Right ventricle myocardium superior (tissue), 1 donor: ENCODE measurements around the gene LRMDA. TPM values are rescaled to one million over a fixed set of nuclear protein-coding genes. Genes with fewer than 3 reads are reported as not detected.

Experiments used
- ATAC-seq: fragments of 200-7000 bp; cut with Tn5 transposase; one replicate; pipeline ENCODE4 v1.9.1; 2020; ENCODE audit warnings: mild to moderate bottlenecking; ENCODE audit not compliant: poor library complexity
- DNase-seq: peaks from one replicate; pipeline ENCODE4 v3.0.0-alpha.2; 2020
- intact Hi-C: fragments of 100-400 bp; cut with DNase I; formaldehyde crosslinking; loops from one replicate; pipeline ENCODE4 v1.11.2; 2022
- total RNA-seq: library from RNA; stranded (reverse); fragmentation: NEBNext Ultra II Directional; extraction: Animal tissue kit (Norgen Biotek cat#: 25700); gene quantifications from one replicate; pipeline ENCODE4 v1.2.1, GENCODE V29; 2021
- donor health status: DM: no; HTN: yes; CAD: no; lungs with severe emphysema.

The LRMDA gene
- total RNA-seq, 1 donor from 2014 or later = 26.3 TPM

- intact Hi-C loops = no loop called here
- DNase-seq (no peak), ATAC-seq (no peak)
These were observed 30.5 kb downstream of the LRMDA start for GRCh38 chr10:75461672-75462649.

- intact Hi-C loops = no loop called here
- no peak for DNase-seq
- ATAC-seq = no peak
These were observed 31.4 kb downstream of the LRMDA start for GRCh38 chr10:75462865-75463264.

DNA sequence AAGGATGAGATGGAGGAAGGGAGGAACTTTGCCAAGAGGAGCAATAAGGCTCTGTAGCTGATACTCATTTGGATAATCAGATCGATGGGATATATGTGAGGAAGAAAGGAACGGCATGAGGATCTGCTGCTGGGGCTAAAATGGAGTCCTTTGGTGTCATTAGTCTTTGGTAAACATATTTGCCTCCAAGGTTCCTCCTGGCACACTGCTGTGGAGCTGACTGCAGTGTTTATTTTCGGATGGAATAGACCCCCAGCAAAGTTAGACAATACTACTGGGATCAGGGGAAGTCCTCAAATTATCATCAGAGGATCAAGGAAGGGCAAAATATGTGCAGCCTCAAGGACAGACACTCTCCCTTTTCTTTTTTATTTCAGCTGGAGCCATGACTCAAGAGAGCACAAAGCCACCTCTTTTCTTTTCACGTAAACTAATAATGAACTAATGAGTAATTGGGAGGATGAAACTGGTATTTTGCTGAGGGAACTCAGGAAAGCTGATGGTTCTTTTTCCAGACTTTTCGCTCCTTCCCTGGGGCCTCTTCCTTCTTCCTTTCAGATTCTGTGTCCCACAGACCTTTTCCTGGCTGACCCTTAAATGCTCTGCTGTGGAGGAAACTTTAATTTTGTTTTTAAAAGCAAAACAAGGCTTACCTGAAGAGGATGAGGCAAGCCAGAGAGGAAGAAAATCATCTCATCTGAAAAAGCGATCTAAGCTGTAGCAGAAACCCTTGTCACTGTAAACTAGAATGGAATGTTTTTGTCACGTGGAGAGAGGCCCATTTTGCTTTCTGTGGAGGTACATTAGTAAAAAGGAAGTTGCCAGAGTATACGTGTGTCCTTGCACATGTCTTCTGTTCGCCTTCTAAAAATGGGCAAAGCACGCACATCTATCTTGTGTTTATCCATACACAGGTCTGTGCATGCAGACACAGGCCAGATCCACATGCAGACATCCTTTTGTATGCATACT, 33.3 kb downstream of the LRMDA start:
- intact Hi-C loops = no loop called here
- ATAC-seq = no peak
- DNase-seq = no peak

GRCh38 chr10:75465450-75465827, 34.0 kb downstream of the LRMDA start:
- no peak for ATAC-seq
- DNase-seq = no peak
- intact Hi-C loops = no loop called here

DNA sequence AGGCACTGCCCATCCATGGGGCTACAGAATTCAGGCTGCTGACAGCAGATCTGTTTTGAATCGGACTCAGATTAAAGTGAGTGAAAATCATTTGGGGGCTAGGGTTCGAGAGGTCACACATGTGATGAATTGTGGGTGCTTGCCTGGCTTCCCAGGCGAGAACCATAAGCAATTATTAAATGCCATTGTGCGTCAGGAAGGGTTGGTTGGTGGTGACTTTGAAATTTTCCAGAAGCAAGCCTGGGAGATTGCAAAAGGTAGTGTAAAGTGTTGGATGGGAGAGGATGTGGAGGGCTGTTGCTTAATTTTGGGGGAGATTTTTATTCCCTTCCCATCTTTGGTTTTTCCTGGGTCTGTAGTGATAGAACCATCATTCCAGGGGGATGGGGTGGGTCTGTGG, 34.6 kb downstream of the LRMDA start:
- intact Hi-C loops = no loop called here
- DNase-seq (no peak), ATAC-seq (no peak)

- DNase-seq = no peak
- intact Hi-C loops = no loop called here
- ATAC-seq = no peak
These were observed 35.5 kb downstream of the LRMDA start for GRCh38 chr10:75466886-75467285.

GRCh38 chr10:75468612-75469005, 37.2 kb downstream of the LRMDA start:
- intact Hi-C loops = no loop called here
- peak; percentile 59 for DNase-seq
- ATAC-seq = peak; percentile 20

GRCh38 chr10:75469006-75469616, 37.7 kb downstream of the LRMDA start:
- DNase-seq (no peak), ATAC-seq (peak; percentile 91)
- intact Hi-C loops = no loop called here

DNA sequence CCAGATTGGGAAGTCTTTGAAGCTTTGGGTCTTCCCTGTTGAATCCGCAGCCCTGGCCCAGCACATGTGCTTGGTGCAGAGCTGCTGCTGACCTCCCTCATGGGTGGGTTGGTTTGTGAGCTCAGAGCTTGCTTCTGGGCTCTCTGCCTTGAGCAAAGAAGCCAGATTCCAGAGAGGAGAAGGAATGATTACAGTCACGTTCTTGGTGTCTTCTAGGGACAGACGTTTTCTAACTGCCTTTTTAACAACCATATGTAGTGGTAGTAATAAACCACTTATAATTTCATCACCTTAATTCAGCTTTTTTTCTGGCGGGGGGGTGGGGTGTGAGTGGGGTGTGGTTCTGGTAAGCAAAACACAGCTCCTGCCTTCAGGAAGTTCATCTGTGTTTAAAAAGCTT, 39.5 kb downstream of the LRMDA start:
- peak; percentile 56 for DNase-seq
- intact Hi-C loops = no loop called here
- ATAC-seq = peak; percentile 53

- DNase-seq (no peak), ATAC-seq (no peak)
- intact Hi-C loops = no loop called here
These were observed 41.3 kb downstream of the LRMDA start for GRCh38 chr10:75472685-75473084.

- no peak for DNase-seq
- no peak for ATAC-seq
- intact Hi-C loops = no loop called here
These were observed 42.7 kb downstream of the LRMDA start for GRCh38 chr10:75474106-75474505.

DNA sequence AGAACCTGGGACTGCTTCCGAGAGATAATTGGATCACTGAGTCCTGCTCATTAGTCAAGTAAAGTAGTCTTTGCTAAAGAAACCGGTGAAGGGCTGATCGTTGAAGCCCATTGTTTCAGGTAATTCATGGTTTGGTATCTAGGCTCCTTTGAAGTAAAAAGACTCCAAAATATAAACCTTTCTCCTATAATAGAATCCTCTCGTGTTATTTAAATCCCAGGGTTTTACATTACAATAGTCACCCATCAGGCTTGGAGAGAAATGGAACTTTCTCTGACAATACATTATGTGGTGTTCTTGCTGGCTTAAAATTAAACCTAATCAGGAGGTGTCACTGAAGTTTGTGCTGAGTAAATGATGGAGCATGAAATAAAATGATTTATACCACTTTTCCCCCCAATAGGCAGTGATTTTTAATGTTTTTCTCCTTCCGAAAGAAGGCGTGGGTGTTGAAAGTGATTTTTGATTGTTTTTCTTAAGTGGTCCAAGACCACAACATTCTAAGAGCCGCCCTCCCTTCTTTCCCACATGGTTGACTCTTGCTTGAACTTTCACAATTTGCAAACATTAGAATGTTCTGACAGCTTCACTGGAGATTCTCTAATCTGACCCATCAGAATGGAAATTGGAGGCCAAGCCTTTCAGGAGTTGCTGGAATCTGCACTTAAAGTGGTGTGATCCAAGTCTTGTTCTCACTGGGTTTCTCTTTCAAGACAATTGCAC, 44.2 kb downstream of the LRMDA start:
- intact Hi-C loops = no loop called here
- no peak for DNase-seq
- ATAC-seq = no peak

DNA sequence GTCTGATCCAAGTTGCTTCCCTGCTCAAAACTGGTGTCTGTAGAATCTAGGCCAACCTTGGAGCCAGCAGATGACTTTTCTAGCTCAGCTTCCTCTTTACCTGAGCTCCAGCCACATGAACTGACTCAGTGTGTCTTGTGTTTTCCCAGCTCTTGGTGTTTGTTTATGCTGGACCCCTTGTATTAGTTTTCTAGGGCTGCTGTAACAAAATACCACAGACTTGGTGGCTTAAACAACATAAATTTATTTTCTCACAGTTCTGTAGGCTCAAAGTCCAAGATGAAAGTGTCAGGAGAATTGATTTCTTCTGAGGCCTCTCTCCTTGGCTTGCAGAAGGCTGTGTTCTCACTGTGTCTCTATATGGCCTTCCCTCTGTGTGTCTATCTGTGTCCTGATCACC, 45.1 kb downstream of the LRMDA start:
- DNase-seq = no peak
- intact Hi-C loops = no loop called here
- no peak for ATAC-seq

DNA sequence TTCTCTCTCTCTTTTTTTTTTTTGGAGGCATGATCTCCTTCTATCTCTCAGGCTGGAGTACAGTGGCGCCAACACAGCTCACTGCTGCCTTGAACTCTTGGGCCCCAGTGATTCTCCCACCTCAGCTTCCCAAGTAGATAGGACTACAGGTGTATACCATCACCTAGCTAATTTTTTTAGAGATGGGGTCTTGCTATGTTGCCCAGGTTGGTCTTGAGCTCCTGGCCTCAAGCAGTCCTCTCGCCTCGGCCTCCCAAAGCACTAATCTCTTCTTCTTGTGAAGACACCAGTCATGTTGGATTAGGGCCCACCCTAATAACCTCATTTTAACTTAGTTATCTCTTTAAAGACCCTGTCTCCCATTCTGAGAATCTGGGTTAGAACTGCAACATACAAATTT, 45.6 kb downstream of the LRMDA start:
- intact Hi-C loops = no loop called here

DNA sequence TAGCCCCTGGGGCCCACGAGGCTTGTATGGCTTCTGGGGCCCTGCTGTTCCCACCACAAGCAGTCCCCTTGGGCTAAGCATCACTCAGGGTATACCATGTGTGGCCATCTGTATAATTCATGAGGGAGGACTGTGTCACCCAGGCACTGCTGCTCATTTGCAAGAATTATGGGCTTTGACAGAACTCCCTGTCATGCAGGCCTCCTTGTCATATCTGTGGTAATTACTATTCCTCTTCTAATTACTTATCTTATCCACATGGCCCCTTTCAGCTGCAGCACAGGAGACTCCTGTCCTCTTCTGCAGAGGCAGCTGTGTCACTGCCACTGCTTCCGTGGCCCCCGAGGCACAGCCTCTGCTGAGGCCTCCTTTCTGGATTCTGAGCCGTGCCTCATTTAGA, 46.3 kb downstream of the LRMDA start:
- no peak for ATAC-seq
- no peak for DNase-seq
- intact Hi-C loops = no loop called here

More for the DNA sequence above, 45.6 kb downstream of the LRMDA start:
- DNase-seq (no peak), ATAC-seq (no peak)

DNA sequence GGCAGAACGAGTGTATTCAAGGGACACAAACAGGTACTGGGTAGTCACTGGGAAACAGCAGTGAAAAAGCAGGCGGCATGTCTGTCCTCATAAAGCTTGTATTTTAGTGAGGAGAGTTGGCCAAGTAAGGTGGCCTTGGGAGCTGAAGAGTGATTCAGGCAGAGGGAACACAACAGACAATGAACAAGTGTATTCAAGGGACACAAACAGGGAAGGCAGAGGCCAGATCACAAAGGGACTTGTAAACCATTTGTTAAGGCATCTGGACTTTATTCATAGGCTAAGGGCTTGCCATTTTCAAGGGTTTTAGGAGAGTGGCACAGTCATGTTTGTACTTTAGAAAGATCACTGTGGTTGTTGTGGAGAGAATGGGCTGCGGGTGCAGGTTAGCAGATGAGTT, 49.0 kb downstream of the LRMDA start:
- intact Hi-C loops = no loop called here
- ATAC-seq (no peak), DNase-seq (no peak)

DNA sequence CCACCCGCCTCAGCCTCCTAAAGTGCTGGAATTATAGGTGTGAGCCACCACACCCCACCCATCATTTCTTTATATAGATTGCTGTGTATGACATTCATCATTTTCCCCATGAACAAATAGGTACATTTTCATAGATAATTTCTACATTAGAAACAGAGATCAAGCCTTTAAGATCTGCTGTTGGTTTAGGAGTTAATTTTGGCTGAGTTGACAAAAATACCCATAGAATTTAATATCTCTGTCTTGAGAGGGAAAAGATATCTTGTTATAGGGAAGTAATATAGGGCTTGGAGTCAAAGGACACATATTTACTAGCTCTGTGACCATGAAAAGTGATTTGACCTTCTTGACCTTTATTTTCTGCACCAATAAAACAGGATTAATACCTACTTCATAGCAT, 51.8 kb downstream of the LRMDA start:
- DNase-seq (no peak), ATAC-seq (no peak)
- intact Hi-C loops = no loop called here

GRCh38 chr10:75484717-75485116, 53.3 kb downstream of the LRMDA start:
- DNase-seq = no peak
- ATAC-seq = no peak
- intact Hi-C loops = no loop called here

GRCh38 chr10:75486591-75486990, 55.2 kb downstream of the LRMDA start:
- intact Hi-C loops = no loop called here
- DNase-seq (no peak), ATAC-seq (no peak)
